Activated CD8-positive, alpha-beta T cell treated with anti-CD3 and anti-CD28 coated beads, Interleukin-2, amount 10 ng/mL, durations not matched to agents 7 days and 5 days (primary cell): Measurements from ENCODE around the gene CBFA2T3. TPM values are rescaled to one million over a fixed set of nuclear protein-coding genes. Genes with fewer than 3 reads are reported as not detected.

ENCODE experiments used
- ATAC-seq: fragments of 150-1000 bp; cut with Tn5 transposase; one replicate; pipeline ENCODE4 v1.10.0; 2021; ENCODE audit warnings: moderate library complexity
- CTCF ChIA-PET: fragments of 350-600 bp; sonication (Branson Sonifier 250); formaldehyde crosslinking; loops from one replicate; lab custom pipeline; 2021; ENCODE audit warnings: antibody characterized with exemption; lab: Charles Lee
- POLR2A ChIA-PET: fragments of 350-600 bp; sonication (Branson Sonifier 250); formaldehyde crosslinking; loops from one replicate; lab custom pipeline; 2021; ENCODE audit warnings: antibody characterized with exemption; lab: Charles Lee
- DNase-seq: peaks from one replicate; pipeline ENCODE4 v3.0.0-alpha.2; 2020
- H3K27ac Mint-ChIP-seq: one replicate; pipeline ENCODE4 v1.8.0; 2021; ENCODE audit warnings: mild to moderate bottlenecking, mixed read lengths
- H3K27me3 Mint-ChIP-seq: one replicate; pipeline ENCODE4 v1.8.0; 2021; ENCODE audit warnings: low read depth, mixed read lengths
- H3K36me3 Mint-ChIP-seq: one replicate; pipeline ENCODE4 v1.8.0; 2021; ENCODE audit warnings: low read depth, mixed read lengths
- H3K4me1 Mint-ChIP-seq: one replicate; pipeline ENCODE4 v1.8.0; 2021; ENCODE audit warnings: low read depth, mixed read lengths
- H3K4me3 Mint-ChIP-seq: one replicate; pipeline ENCODE4 v1.8.0; 2021; ENCODE audit warnings: mild to moderate bottlenecking, mixed read lengths
- H3K9me3 Mint-ChIP-seq: one replicate; pipeline ENCODE4 v1.8.0; 2022; ENCODE audit warnings: mixed read lengths; ENCODE audit not compliant: insufficient read depth
- total RNA-seq, 2 experiments: library from RNA; stranded (reverse); gene quantifications; one replicate each; pipeline ENCODE4 v1.2.3, GENCODE V29; 2021

CBFA2T3 gene
- total RNA-seq, 2 experiments from 2014 or later = not detected

GRCh38 chr16:88830258-88830657 is 146.7 kb downstream of the CBFA2T3 start:
- ChIA-PET POLR2A (interaction anchor here (0.9 kb wide), 1 partner anchor 18 kb away, joined by 3 read pairs; the partner anchor contains the start of gene APRT), CTCF (interaction anchor here (1.5 kb wide), 1 partner anchor 28 kb away, joined by 4 read pairs; no protein-coding TSS in a partner anchor)
- no peak overlapping the region for H3K4me3 Mint-ChIP-seq
- no peaks in the 10 kb centered on the region for H3K27me3 Mint-ChIP-seq
- no peaks in the 10 kb centered on the region for H3K9me3 Mint-ChIP-seq
- DNase-seq (no peak), ATAC-seq (no peak)
- no peaks in the 10 kb centered on the region for H3K36me3 Mint-ChIP-seq
- no peak overlapping the region for H3K27ac Mint-ChIP-seq
- H3K4me1 Mint-ChIP-seq = no peaks in the 10 kb centered on the region

GRCh38 chr16:88828711-88829110 is 148.3 kb downstream of the CBFA2T3 start:
- Mint-ChIP-seq H3K27ac (no peak overlapping the region), H3K4me1 (no peaks in the 10 kb centered on the region), H3K4me3 (no peak overlapping the region), H3K9me3 (no peaks in the 10 kb centered on the region), H3K27me3 (no peaks in the 10 kb centered on the region), H3K36me3 (no peaks in the 10 kb centered on the region)
- no peak for ATAC-seq
- ChIA-PET CTCF (no interaction called here), POLR2A (no interaction called here)
- DNase-seq = no peak

GRCh38 chr16:88827727-88828126 is 149.3 kb downstream of the CBFA2T3 start:
- POLR2A ChIA-PET = no interaction called here
- Mint-ChIP-seq H3K27ac (no peak overlapping the region), H3K27me3 (no peaks in the 10 kb centered on the region), H3K4me3 (no peak overlapping the region), H3K9me3 (no peaks in the 10 kb centered on the region), H3K4me1 (no peaks in the 10 kb centered on the region), H3K36me3 (no peaks in the 10 kb centered on the region)
- CTCF ChIA-PET = no interaction called here
- ATAC-seq = no peak
- no peak for DNase-seq

- Mint-ChIP-seq H3K36me3 (no peaks in the 10 kb centered on the region), H3K4me3 (no peak overlapping the region), H3K9me3 (no peaks in the 10 kb centered on the region), H3K4me1 (no peaks in the 10 kb centered on the region), H3K27ac (no peak overlapping the region), H3K27me3 (no peaks in the 10 kb centered on the region)
- ATAC-seq (no peak), DNase-seq (no peak)
- ChIA-PET POLR2A (no interaction called here), CTCF (no interaction called here)
Observed at GRCh38 chr16:88826070-88826840, 150.8 kb downstream of the CBFA2T3 start.

DNA sequence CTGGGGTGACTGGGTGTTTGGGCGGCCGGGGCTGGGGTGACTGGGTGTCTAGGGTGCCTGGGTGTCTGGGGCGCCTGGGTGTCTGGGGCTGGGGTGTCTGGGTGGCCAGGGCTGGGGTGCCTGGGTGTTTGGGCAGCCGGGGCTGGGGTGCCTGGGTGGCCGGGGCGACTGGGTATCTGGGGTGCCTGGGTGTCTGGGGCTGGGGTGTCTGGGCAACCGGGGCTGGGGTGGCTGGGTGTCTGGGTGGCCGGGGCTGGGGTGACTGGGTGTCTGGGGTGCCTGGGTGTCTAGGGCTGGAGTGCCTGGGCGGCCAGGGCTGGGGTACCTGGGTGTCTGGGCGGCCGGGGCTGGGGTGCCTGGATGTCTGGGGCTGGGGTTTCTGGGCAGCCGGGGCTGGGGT is 151.9 kb downstream of the CBFA2T3 start:
- Mint-ChIP-seq H3K27me3 (no peaks in the 10 kb centered on the region), H3K36me3 (no peaks in the 10 kb centered on the region), H3K9me3 (no peaks in the 10 kb centered on the region), H3K27ac (no peak overlapping the region), H3K4me3 (no peak overlapping the region), H3K4me1 (no peaks in the 10 kb centered on the region)
- ChIA-PET POLR2A (no interaction called here), CTCF (no interaction called here)
- ATAC-seq (no peak), DNase-seq (no peak)

Other genes starting within 250 kb of the CBFA2T3 start
- gene PIEZO1, start 192.0 kb downstream of the CBFA2T3 start, total RNA-seq = 100 to 1,000 TPM; 226 to 230 TPM
- gene CDT1, start 173.4 kb downstream of the CBFA2T3 start, total RNA-seq = 100 to 1,000 TPM; 126 to 132 TPM
- gene APRT, start 165.3 kb downstream of the CBFA2T3 start, total RNA-seq = 100 to 1,000 TPM; 140 to 141 TPM
- gene GALNS, start 120.3 kb downstream of the CBFA2T3 start, total RNA-seq = 10 to 100 TPM; 31.1 to 33.3 TPM
- 10 to 100 TPM; 61.2 to 65.3 TPM for gene TRAPPC2L, start 120.1 kb downstream of the CBFA2T3 start, total RNA-seq
- gene PABPN1L, start 110.5 kb downstream of the CBFA2T3 start, total RNA-seq = not detected
- 10 to 100 TPM; 38.6 to 45.1 TPM for gene ACSF3, start 116.6 kb upstream of the CBFA2T3 start, total RNA-seq
- gene CDH15, start 194.5 kb upstream of the CBFA2T3 start, total RNA-seq = not detected
- not detected for gene SLC22A31, start 223.3 kb upstream of the CBFA2T3 start, total RNA-seq
- gene ZNF778, start 240.5 kb upstream of the CBFA2T3 start, total RNA-seq = 1 to 10 TPM; 4.9 to 7.4 TPM